Measurements from ENCODE around the gene CALHM2.

- TF ChIP-seq TAF1 (IDR thresholded peaks at IDR 0.05; ENCODE audit: borderline replicate concordance, insufficient read depth, low read length) (no peak), SIN3A (IDR thresholded peaks at IDR 0.05; ENCODE audit: borderline replicate concordance, insufficient read depth, low read length) (no peak), POLR2AphosphoS5 (IDR thresholded peaks at IDR 0.05; ENCODE audit: low read depth, low read length) (no peak), FOXP2 (optimal IDR thresholded peaks at IDR 0.05; ENCODE audit: borderline replicate concordance, extremely low read depth, extremely low read length, insufficient read depth) (no peak)
- TF ChIP-seq, protein P1, sequence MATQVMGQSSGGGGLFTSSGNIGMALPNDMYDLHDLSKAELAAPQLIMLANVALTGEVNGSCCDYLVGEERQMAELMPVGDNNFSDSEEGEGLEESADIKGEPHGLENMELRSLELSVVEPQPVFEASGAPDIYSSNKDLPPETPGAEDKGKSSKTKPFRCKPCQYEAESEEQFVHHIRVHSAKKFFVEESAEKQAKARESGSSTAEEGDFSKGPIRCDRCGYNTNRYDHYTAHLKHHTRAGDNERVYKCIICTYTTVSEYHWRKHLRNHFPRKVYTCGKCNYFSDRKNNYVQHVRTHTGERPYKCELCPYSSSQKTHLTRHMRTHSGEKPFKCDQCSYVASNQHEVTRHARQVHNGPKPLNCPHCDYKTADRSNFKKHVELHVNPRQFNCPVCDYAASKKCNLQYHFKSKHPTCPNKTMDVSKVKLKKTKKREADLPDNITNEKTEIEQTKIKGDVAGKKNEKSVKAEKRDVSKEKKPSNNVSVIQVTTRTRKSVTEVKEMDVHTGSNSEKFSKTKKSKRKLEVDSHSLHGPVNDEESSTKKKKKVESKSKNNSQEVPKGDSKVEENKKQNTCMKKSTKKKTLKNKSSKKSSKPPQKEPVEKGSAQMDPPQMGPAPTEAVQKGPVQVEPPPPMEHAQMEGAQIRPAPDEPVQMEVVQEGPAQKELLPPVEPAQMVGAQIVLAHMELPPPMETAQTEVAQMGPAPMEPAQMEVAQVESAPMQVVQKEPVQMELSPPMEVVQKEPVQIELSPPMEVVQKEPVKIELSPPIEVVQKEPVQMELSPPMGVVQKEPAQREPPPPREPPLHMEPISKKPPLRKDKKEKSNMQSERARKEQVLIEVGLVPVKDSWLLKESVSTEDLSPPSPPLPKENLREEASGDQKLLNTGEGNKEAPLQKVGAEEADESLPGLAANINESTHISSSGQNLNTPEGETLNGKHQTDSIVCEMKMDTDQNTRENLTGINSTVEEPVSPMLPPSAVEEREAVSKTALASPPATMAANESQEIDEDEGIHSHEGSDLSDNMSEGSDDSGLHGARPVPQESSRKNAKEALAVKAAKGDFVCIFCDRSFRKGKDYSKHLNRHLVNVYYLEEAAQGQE (IDR thresholded peaks at IDR 0.05; ENCODE audit: insufficient read depth in 1 of 2, low read depth in 2 of 2, low read length in 2 of 2), result no peak
These were observed 20.3 kb downstream of the CALHM2 start for GRCh38 chr10:103431902-103432301.
